GM12892 (cell line): ENCODE data around the gene GET4.

ENCODE experiments used
- POLR2A ChIP-seq: IDR thresholded peaks from 2 replicates; pipeline ENCODE4 v1.6.1; 2011; ENCODE audit warnings: low read depth, low read length, control low read depth
- TAF1 ChIP-seq: IDR thresholded peaks from 2 replicates; pipeline ENCODE4 v1.6.1; 2011; ENCODE audit warnings: low read depth, mild to moderate bottlenecking, control low read depth, low read length, borderline replicate concordance

GRCh38 chr7:894164-894867, 18.0 kb downstream of the GET4 start:
- TF ChIP-seq TAF1 (no peak), POLR2A (no peak)
